ENCODE results near the gene CLN5. TPM values are rescaled to one million over a fixed set of nuclear protein-coding genes. Genes with fewer than 3 reads are reported as not detected.

Gene CLN5
- total and polyA plus RNA-seq, 2 of the 13 experiments (the other 11 are each of a cell fraction or from before 2014, with no cell fraction given) = 10.1 to 13.7 TPM

DNA sequence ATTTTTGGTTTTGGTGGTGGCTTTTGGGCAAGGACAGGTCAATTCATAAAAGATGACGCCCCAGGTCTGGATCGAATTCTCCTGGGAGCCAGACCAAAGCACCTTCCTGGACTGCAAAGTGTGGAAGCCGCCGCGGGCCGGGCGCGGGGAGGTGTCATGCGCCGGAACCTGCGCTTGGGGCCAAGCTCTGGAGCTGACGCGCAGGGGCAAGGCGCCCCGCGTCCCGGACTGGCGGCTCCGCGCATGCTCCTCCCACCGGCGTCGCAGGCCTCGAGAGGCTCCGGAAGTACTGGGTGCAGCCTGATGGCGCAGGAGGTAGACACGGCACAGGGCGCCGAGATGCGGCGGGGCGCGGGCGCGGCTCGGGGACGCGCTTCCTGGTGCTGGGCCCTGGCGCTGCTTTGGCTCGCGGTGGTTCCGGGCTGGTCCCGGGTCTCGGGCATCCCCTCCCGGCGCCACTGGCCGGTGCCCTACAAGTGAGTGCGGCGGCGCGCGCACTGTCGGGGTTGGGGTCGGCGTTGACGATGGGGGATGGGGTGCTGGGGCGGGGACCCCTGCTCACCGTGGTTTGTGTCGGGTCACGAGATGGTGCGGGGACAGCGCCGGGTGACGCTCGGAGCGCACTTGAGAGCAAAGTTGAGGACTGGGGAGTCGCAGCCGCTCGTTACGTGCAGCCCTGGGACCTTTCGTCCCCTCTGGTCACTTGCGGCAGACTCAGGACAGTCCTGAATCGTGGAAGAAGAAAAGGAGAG lies at the start of gene CLN5 (continued):
- TF ChIP-seq, protein P1, sequence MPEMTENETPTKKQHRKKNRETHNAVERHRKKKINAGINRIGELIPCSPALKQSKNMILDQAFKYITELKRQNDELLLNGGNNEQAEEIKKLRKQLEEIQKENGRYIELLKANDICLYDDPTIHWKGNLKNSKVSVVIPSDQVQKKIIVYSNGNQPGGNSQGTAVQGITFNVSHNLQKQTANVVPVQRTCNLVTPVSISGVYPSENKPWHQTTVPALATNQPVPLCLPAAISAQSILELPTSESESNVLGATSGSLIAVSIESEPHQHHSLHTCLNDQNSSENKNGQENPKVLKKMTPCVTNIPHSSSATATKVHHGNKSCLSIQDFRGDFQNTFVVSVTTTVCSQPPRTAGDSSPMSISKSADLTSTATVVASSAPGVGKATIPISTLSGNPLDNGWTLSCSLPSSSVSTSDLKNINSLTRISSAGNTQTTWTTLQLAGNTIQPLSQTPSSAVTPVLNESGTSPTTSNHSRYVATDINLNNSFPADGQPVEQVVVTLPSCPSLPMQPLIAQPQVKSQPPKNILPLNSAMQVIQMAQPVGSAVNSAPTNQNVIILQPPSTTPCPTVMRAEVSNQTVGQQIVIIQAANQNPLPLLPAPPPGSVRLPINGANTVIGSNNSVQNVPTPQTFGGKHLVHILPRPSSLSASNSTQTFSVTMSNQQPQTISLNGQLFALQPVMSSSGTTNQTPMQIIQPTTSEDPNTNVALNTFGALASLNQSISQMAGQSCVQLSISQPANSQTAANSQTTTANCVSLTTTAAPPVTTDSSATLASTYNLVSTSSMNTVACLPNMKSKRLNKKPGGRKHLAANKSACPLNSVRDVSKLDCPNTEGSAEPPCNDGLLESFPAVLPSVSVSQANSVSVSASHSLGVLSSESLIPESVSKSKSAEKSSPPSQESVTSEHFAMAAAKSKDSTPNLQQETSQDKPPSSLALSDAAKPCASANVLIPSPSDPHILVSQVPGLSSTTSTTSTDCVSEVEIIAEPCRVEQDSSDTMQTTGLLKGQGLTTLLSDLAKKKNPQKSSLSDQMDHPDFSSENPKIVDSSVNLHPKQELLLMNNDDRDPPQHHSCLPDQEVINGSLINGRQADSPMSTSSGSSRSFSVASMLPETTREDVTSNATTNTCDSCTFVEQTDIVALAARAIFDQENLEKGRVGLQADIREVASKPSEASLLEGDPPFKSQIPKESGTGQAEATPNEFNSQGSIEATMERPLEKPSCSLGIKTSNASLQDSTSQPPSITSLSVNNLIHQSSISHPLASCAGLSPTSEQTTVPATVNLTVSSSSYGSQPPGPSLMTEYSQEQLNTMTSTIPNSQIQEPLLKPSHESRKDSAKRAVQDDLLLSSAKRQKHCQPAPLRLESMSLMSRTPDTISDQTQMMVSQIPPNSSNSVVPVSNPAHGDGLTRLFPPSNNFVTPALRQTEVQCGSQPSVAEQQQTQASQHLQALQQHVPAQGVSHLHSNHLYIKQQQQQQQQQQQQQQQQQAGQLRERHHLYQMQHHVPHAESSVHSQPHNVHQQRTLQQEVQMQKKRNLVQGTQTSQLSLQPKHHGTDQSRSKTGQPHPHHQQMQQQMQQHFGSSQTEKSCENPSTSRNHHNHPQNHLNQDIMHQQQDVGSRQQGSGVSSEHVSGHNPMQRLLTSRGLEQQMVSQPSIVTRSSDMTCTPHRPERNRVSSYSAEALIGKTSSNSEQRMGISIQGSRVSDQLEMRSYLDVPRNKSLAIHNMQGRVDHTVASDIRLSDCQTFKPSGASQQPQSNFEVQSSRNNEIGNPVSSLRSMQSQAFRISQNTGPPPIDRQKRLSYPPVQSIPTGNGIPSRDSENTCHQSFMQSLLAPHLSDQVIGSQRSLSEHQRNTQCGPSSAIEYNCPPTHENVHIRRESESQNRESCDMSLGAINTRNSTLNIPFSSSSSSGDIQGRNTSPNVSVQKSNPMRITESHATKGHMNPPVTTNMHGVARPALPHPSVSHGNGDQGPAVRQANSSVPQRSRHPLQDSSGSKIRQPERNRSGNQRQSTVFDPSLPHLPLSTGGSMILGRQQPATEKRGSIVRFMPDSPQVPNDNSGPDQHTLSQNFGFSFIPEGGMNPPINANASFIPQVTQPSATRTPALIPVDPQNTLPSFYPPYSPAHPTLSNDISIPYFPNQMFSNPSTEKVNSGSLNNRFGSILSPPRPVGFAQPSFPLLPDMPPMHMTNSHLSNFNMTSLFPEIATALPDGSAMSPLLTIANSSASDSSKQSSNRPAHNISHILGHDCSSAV (CRISPR knock-in tag; IDR thresholded peaks at IDR 0.05; ENCODE audit: borderline replicate concordance) = no peak
- no peak for TF ChIP-seq FOXK2 (IDR thresholded peaks at IDR 0.05)
- no peak for TF ChIP-seq SUZ12 (IDR thresholded peaks at IDR 0.05; ENCODE audit: low read depth, low read length)
- TF ChIP-seq NR1H2 (CRISPR knock-in tag; IDR thresholded peaks at IDR 0.05; ENCODE audit: borderline replicate concordance, low read depth) = no peak
- no peak for TF ChIP-seq ZNF496 (CRISPR knock-in tag; IDR thresholded peaks at IDR 0.05; ENCODE audit: insufficient replicate concordance)
- TF ChIP-seq, protein P2, sequence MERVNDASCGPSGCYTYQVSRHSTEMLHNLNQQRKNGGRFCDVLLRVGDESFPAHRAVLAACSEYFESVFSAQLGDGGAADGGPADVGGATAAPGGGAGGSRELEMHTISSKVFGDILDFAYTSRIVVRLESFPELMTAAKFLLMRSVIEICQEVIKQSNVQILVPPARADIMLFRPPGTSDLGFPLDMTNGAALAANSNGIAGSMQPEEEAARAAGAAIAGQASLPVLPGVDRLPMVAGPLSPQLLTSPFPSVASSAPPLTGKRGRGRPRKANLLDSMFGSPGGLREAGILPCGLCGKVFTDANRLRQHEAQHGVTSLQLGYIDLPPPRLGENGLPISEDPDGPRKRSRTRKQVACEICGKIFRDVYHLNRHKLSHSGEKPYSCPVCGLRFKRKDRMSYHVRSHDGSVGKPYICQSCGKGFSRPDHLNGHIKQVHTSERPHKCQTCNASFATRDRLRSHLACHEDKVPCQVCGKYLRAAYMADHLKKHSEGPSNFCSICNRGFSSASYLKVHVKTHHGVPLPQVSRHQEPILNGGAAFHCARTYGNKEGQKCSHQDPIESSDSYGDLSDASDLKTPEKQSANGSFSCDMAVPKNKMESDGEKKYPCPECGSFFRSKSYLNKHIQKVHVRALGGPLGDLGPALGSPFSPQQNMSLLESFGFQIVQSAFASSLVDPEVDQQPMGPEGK (CRISPR knock-in tag; IDR thresholded peaks at IDR 0.05) = peak; percentile 56
- TF ChIP-seq IKZF1 (IDR thresholded peaks at IDR 0.05) = no peak
- TF ChIP-seq CC2D1A (CRISPR knock-in tag; IDR thresholded peaks at IDR 0.05) = no peak
- 0 out of 2 replicates have a peak, but pooled peaks have one; percentile 33 for TF ChIP-seq CHD2 (IDR thresholded peaks at IDR 0.05; ENCODE audit: low read depth, low read length)
- peak; percentile 54; the same call in 1 of the 2 replicates for TF ChIP-seq ZFAT (CRISPR knock-in tag; conservative IDR thresholded peaks at IDR 0.05)
- peak; percentile 93 for TF ChIP-seq ZNF234 (CRISPR knock-in tag; conservative IDR thresholded peaks at IDR 0.05)
- peak; percentile 90 for TF ChIP-seq POGZ (CRISPR knock-in tag; IDR thresholded peaks at IDR 0.05)
- 0 out of 2 replicates have a peak, but pooled peaks have one; percentile 15 for TF ChIP-seq SIN3B (IDR thresholded peaks at IDR 0.05; ENCODE audit: low read length)
- peak; percentile 95 for TF ChIP-seq KAT8 (CRISPR knock-in tag; IDR thresholded peaks at IDR 0.05)
- TF ChIP-seq KDM6A (CRISPR knock-in tag; IDR thresholded peaks at IDR 0.05; ENCODE audit: low read depth) = no peak
- TF ChIP-seq, protein P3, sequence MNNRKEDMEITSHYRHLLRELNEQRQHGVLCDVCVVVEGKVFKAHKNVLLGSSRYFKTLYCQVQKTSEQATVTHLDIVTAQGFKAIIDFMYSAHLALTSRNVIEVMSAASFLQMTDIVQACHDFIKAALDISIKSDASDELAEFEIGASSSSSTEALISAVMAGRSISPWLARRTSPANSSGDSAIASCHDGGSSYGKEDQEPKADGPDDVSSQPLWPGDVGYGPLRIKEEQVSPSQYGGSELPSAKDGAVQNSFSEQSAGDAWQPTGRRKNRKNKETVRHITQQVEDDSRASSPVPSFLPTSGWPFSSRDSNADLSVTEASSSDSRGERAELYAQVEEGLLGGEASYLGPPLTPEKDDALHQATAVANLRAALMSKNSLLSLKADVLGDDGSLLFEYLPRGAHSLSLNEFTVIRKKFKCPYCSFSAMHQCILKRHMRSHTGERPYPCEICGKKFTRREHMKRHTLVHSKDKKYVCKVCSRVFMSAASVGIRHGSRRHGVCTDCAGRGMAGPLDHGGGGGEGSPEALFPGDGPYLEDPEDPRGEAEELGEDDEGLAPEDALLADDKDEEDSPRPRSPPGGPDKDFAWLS (CRISPR knock-in tag; IDR thresholded peaks at IDR 0.05; ENCODE audit: borderline replicate concordance) = no peak
- peak; percentile 9 to 42; a peak in 2 of 4 replicates for TF ChIP-seq EP300 (IDR thresholded peaks at IDR 0.05; ENCODE audit: low read depth in 2 of 2, low read length in 2 of 2)
- no peak for TF ChIP-seq EP300 (CRISPR knock-in tag; IDR thresholded peaks at IDR 0.05; ENCODE audit: borderline replicate concordance)
- TF ChIP-seq ZNF264 (CRISPR knock-in tag; IDR thresholded peaks at IDR 0.05) = peak; percentile 79

Measured in HepG2 (cell line).